Transverse colon (tissue), 4 donors: ENCODE results near the gene RPS6KA4. TPM values are rescaled to one million over a fixed set of nuclear protein-coding genes. Genes with fewer than 3 reads are reported as not detected.

Experiments
- DNase-seq: peaks from one replicate; pipeline ENCODE4 v3.0.0-alpha.2; 2019
- H3K27ac ChIP-seq, 4 donors: fragments of 200-600 bp; sonication (generic); 2 replicates each; pipeline ENCODE4 v1.5.1; 2016 to 2018; ENCODE audit warnings: inconsistent platforms in 4 of 4
- H3K27me3 ChIP-seq: fragments of 200-600 bp; sonication (generic); 2 replicates; pipeline ENCODE4 v1.5.1; 2017; ENCODE audit warnings: inconsistent platforms
- H3K36me3 ChIP-seq, 4 donors: fragments of 200-600 bp; sonication (generic); 2 replicates each; pipeline ENCODE4 v1.5.1; 2017 to 2019; ENCODE audit warnings: inconsistent platforms in 4 of 4
- H3K4me1 ChIP-seq, 4 donors: fragments of 200-600 bp; sonication (generic); 2 replicates each; pipeline ENCODE4 v1.5.1; 2017 to 2020; ENCODE audit warnings: inconsistent platforms in 4 of 4
- H3K4me3 ChIP-seq, 4 donors: fragments of 200-600 bp; sonication (generic); 1 replicate in 1 of 4; 2 replicates in 3 of 4; pipeline versions ENCODE4 v1.5.1 to v1.6.1; 2017 to 2019; ENCODE audit warnings: inconsistent platforms in 4 of 4
- H3K9me3 ChIP-seq, 2 donors: fragments of 200-600 bp; sonication (generic); 2 replicates each; pipeline ENCODE4 v1.5.1; 2017 to 2019; ENCODE audit warnings: inconsistent platforms in 2 of 2
- CTCF ChIP-seq, 5 experiments: fragments of 200-600 bp in 3 of 5; fragments of 450-650 bp in 2 of 5; sonication (generic) in 3 of 5; IDR thresholded peaks; 1 replicate in 2 of 5; 2 replicates in 3 of 5; pipeline ENCODE4 v1.5.1; 2016 to 2017; ENCODE audit warnings: antibody characterized with exemption in 5 of 5, inconsistent platforms in 3 of 5, mild to moderate bottlenecking in 2 of 5, moderate library complexity in 1 of 5
- EP300 ChIP-seq: sonication (generic); formaldehyde crosslinking; IDR thresholded peaks from one replicate; pipeline ENCODE4 v1.6.1; 2017; ENCODE audit warnings: antibody characterized with exemption, low read depth
- POLR2A ChIP-seq: fragments of 450-650 bp; IDR thresholded peaks from one replicate; pipeline ENCODE4 v1.6.1; 2016; ENCODE audit warnings: antibody characterized with exemption, mild to moderate bottlenecking, moderate library complexity
- POLR2AphosphoS5 ChIP-seq, 3 donors: sonication (generic); formaldehyde crosslinking; IDR thresholded peaks; one replicate each; pipeline ENCODE4 v1.6.1; 2016; ENCODE audit warnings: antibody characterized with exemption in 3 of 3
- WGBS, 2 donors: methylation state at CpG; one replicate each; pipeline ENCODE4 v1.1.5; 2018; ENCODE audit warnings: low coverage in 1 of 2; 5-methylcytosine and 5-hydroxymethylcytosine counted together
- in situ Hi-C, 4 donors: fragments of 200-750 bp; cut with MboI; loops; one replicate each; pipeline versions ENCODE4 v1.15.0 to v1.15.1; 2017; ENCODE audit warnings: low sequenced_read_pairs in 3 of 4, low pct_ligation_motif_present in 1 of 4, low pct_unique_long_range_greater_than_20kb in 1 of 4
- intact Hi-C: fragments of 100-400 bp; cut with DNase I; formaldehyde crosslinking; loops from one replicate; pipeline ENCODE4 v1.15.1; 2023; ENCODE audit warnings: low total_unique reads
- total RNA-seq, 4 donors: library from RNA; depleted of rRNA; stranded (reverse); fragments of >200 nt; gene quantifications; one replicate each; pipeline ENCODE4 v1.1.0, GENCODE V29; 2016

RPS6KA4 gene
- total RNA-seq, 4 donors from 2014 or later: 14.5 to 86.0 (median 34.5) TPM

- Histone ChIP-seq H3K4me1 (no peaks in the 10 kb centered on the region), H3K27ac (no peak overlapping the region), H3K9me3 (no peaks in the 10 kb centered on the region), H3K36me3 (no peaks in the 10 kb centered on the region), H3K4me3 (no peak overlapping the region), H3K27me3 (no peaks in the 10 kb centered on the region)
- intact Hi-C loops: no loop called here
- 92% methylated on average over 2 of the region's 2 CpGs; no CpG with 5 or more reads in 1 of the 2 donors for WGBS, 2 donors
- in situ Hi-C loops: no loop called here
- no peak for TF ChIP-seq POLR2AphosphoS5 (IDR thresholded peaks at IDR 0.05)
- no peak for DNase-seq
These were observed 30.9 kb downstream of the RPS6KA4 start for GRCh38 chr11:64389851-64390250.

GRCh38 chr11:64390558-64390957 lies 31.6 kb downstream of the RPS6KA4 start:
- TF ChIP-seq POLR2AphosphoS5 (IDR thresholded peaks at IDR 0.05) (no peak), EP300 (no peak), POLR2A (no peak), CTCF (IDR thresholded peaks at IDR 0.05) (no peak)
- H3K27ac ChIP-seq: no peak overlapping the region

GRCh38 chr11:64391839-64392238 lies 32.9 kb downstream of the RPS6KA4 start:
- H3K27ac ChIP-seq: no peak overlapping the region

More at GRCh38 chr11:64390558-64390957, 31.6 kb downstream of the RPS6KA4 start:
- Histone ChIP-seq H3K27me3 (no peaks in the 10 kb centered on the region), H3K4me3 (no peak overlapping the region), H3K4me1 (peaks cover 0 to 2% (median 0%) of the 10 kb centered on the region in 4 donors), H3K36me3 (no peaks in the 10 kb centered on the region), H3K9me3 (no peaks in the 10 kb centered on the region)
- no peak for DNase-seq
- intact Hi-C loops (no loop called here), in situ Hi-C loops (no loop called here)
- 77% methylated on average over 3 of the region's 3 CpGs; no CpG with 5 or more reads in 1 of the 2 donors for WGBS, 2 donors

GRCh38 chr11:64395545-64396078 lies 36.6 kb downstream of the RPS6KA4 start:
- TF ChIP-seq CTCF (IDR thresholded peaks at IDR 0.05) (no peak), POLR2AphosphoS5 (IDR thresholded peaks at IDR 0.05) (no peak), EP300 (no peak), POLR2A (no peak)
- Histone ChIP-seq H3K4me1 (peaks cover 0 to 12% (median 0%) of the 10 kb centered on the region in 4 donors), H3K27me3 (no peaks in the 10 kb centered on the region), H3K36me3 (no peaks in the 10 kb centered on the region), H3K4me3 (no peak overlapping the region), H3K9me3 (no peaks in the 10 kb centered on the region), H3K27ac (peak overlapping the region in 3 of 4 donors; percentile 16 to 45 (median 30))
- in situ Hi-C loops: no loop called here
- DNase-seq: no peak
- WGBS, 2 donors: 51 to 67% methylated on average over 6 to 13 of the region's 13 CpGs
- intact Hi-C loops: no loop called here

More at GRCh38 chr11:64391839-64392238, 32.9 kb downstream of the RPS6KA4 start:
- DNase-seq: no peak
- Histone ChIP-seq H3K4me1 (peaks cover 0 to 12% (median 0%) of the 10 kb centered on the region in 4 donors), H3K4me3 (no peak overlapping the region), H3K36me3 (no peaks in the 10 kb centered on the region), H3K9me3 (no peaks in the 10 kb centered on the region), H3K27me3 (no peaks in the 10 kb centered on the region)
- peak in 2 of 3 donors; percentile 46 to 67 for TF ChIP-seq POLR2AphosphoS5 (IDR thresholded peaks at IDR 0.05)
- no peak for TF ChIP-seq POLR2A
- 74% methylated on average over 3 of the region's 3 CpGs; no CpG with 5 or more reads in 1 of the 2 donors for WGBS, 2 donors
- in situ Hi-C loops: no loop called here
- intact Hi-C loops: no loop called here

GRCh38 chr11:64396079-64396591 lies 37.2 kb downstream of the RPS6KA4 start:
- no peak for DNase-seq
- Histone ChIP-seq H3K4me3 (no peak overlapping the region), H3K9me3 (no peaks in the 10 kb centered on the region), H3K4me1 (peaks cover 0 to 12% (median 0%) of the 10 kb centered on the region in 4 donors), H3K36me3 (no peaks in the 10 kb centered on the region), H3K27me3 (no peaks in the 10 kb centered on the region), H3K27ac (peak overlapping the region in 3 of 4 donors; percentile 16 to 45 (median 30))
- no peak for TF ChIP-seq POLR2A
- no peak for TF ChIP-seq CTCF (IDR thresholded peaks at IDR 0.05)
- no peak for TF ChIP-seq POLR2AphosphoS5 (IDR thresholded peaks at IDR 0.05)
- no peak for TF ChIP-seq EP300
- in situ Hi-C loops (no loop called here), intact Hi-C loops (no loop called here)
- 45% methylated on average over 15 of the region's 15 CpGs; no CpG with 5 or more reads in 1 of the 2 donors for WGBS, 2 donors
